Measurements from ENCODE around the gene TSC2.
"Not testable (repeated sequence)": the region's sequence is repeated elsewhere in the genome, so short reads cannot be mapped to it uniquely, and the experiment has no call there.

- TF ChIP-seq, protein P1, sequence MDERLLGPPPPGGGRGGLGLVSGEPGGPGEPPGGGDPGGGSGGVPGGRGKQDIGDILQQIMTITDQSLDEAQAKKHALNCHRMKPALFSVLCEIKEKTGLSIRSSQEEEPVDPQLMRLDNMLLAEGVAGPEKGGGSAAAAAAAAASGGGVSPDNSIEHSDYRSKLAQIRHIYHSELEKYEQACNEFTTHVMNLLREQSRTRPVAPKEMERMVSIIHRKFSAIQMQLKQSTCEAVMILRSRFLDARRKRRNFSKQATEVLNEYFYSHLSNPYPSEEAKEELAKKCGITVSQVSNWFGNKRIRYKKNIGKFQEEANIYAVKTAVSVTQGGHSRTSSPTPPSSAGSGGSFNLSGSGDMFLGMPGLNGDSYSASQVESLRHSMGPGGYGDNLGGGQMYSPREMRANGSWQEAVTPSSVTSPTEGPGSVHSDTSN (CRISPR knock-in tag; IDR thresholded peaks at IDR 0.05; ENCODE audit: low read depth): not testable (repeated sequence)
- TF ChIP-seq, protein P1 (tag; conservative IDR thresholded peaks at IDR 0.05; ENCODE audit: low read depth): not testable (repeated sequence)
- not testable (repeated sequence) for TF ChIP-seq CREM (IDR thresholded peaks at IDR 0.05; ENCODE audit: low read depth); ZNF395 (CRISPR knock-in tag; IDR thresholded peaks at IDR 0.05)
These were observed 63.9 kb downstream of the TSC2 start for GRCh38 chr16:2111412-2112335.

Data from K562 (cell line).